ENCODE results near the gene CD163.

Gene CD163

GRCh38 chr12:7444537-7444936 is 59.0 kb downstream of the CD163 start:
- Histone ChIP-seq H3K4me3 (ENCODE audit: low read depth, low read length) (no peak overlapping the region), H3K36me3 (ENCODE audit: control insufficient read depth in 2 of 2, insufficient read depth in 1 of 2, low read length in 2 of 2) (no peaks in the 10 kb centered on the region), H3K27ac (ENCODE audit: extremely low read depth, low read depth, low read length) (no peak overlapping the region), H3K9me3 (ENCODE audit: control insufficient read depth, insufficient read depth, low read depth, low read length) (no peaks in the 10 kb centered on the region), H3K4me1 (ENCODE audit: control insufficient read depth, insufficient read depth, low read length) (no peaks in the 10 kb centered on the region; the same call in 1 of the 2 replicates)
- TF ChIP-seq EGR2 (tag by site-specific recombination; IDR thresholded peaks at IDR 0.05; ENCODE audit: low read depth) (no peak), ZNF768 (tag by site-specific recombination; IDR thresholded peaks at IDR 0.05) (no peak), ZBTB48 (tag by site-specific recombination; IDR thresholded peaks at IDR 0.05) (no peak), ZNF514 (tag by site-specific recombination; IDR thresholded peaks at IDR 0.05) (no peak), ZNF843 (tag by site-specific recombination; IDR thresholded peaks at IDR 0.05) (no peak), ZNF701 (tag by site-specific recombination; IDR thresholded peaks at IDR 0.05) (no peak), ZNF37A (tag by site-specific recombination; IDR thresholded peaks at IDR 0.05) (no peak), ZNF560 (tag by site-specific recombination; IDR thresholded peaks at IDR 0.05; ENCODE audit: borderline replicate concordance) (no peak), ZNF2 (tag by site-specific recombination; IDR thresholded peaks at IDR 0.05) (no peak), ZNF24 (tag by site-specific recombination; IDR thresholded peaks at IDR 0.05) (no peak)
- ChIA-PET CTCF (interaction anchor here (0.7 kb wide), 1 partner anchor 282 kb away, joined by 3 read pairs; no protein-coding TSS in a partner anchor), POLR2A (no interaction called here)

- ChIA-PET CTCF (no interaction called here), POLR2A (no interaction called here)
- Histone ChIP-seq H3K27ac (ENCODE audit: extremely low read depth, low read depth, low read length) (no peak within 1 kb of the TSS), H3K36me3 (ENCODE audit: control insufficient read depth in 2 of 2, insufficient read depth in 1 of 2, low read length in 2 of 2) (no peaks in the 10 kb centered on the region), H3K9me3 (ENCODE audit: control insufficient read depth, insufficient read depth, low read depth, low read length) (no peaks in the 10 kb centered on the region), H3K4me1 (ENCODE audit: control insufficient read depth, insufficient read depth, low read length) (no peaks in the 10 kb centered on the region; the same call in 1 of the 2 replicates), H3K4me3 (ENCODE audit: low read depth, low read length) (no peak within 1 kb of the TSS)
- TF ChIP-seq ZSCAN18 (tag by site-specific recombination; IDR thresholded peaks at IDR 0.05) (no peak), GLI2 (tag by site-specific recombination; IDR thresholded peaks at IDR 0.05; ENCODE audit: borderline replicate concordance, low read depth) (no peak), ZNF610 (tag by site-specific recombination; IDR thresholded peaks at IDR 0.05; ENCODE audit: borderline replicate concordance) (no peak), GLIS2 (tag by site-specific recombination; IDR thresholded peaks at IDR 0.05) (no peak), ZNF654 (tag by site-specific recombination; IDR thresholded peaks at IDR 0.05; ENCODE audit: low read depth) (no peak)
Observed at GRCh38 chr12:7444076-7444475, 59.5 kb downstream of the CD163 start, which contains the start of gene CD163L1. Gene CD163L1 (minus strand): TSS chr12:7444153. CDS start chr12:7444127, 26 bp downstream.

GRCh38 chr12:7441216-7441615 is 62.4 kb downstream of the CD163 start:
- H3K36me3 ChIP-seq (ENCODE audit: control insufficient read depth in 2 of 2, insufficient read depth in 1 of 2, low read length in 2 of 2), result no peaks in the 10 kb centered on the region
- H3K9me3 ChIP-seq (ENCODE audit: control insufficient read depth, insufficient read depth, low read depth, low read length), result no peaks in the 10 kb centered on the region
- no peak for TF ChIP-seq PRDM10 (tag by site-specific recombination; IDR thresholded peaks at IDR 0.05)
- no peak for TF ChIP-seq ZBTB17 (tag by site-specific recombination; IDR thresholded peaks at IDR 0.05)
- TF ChIP-seq ZNF274 (IDR thresholded peaks at IDR 0.05; ENCODE audit: low read length), result no peak
- no peak for TF ChIP-seq ZNF274 (tag by site-specific recombination; IDR thresholded peaks at IDR 0.05; ENCODE audit: borderline replicate concordance)
- TF ChIP-seq ZNF76 (tag by site-specific recombination; IDR thresholded peaks at IDR 0.05; ENCODE audit: borderline replicate concordance, low read depth), result no peak
- TF ChIP-seq ZNF341 (tag by site-specific recombination; IDR thresholded peaks at IDR 0.05; ENCODE audit: low read depth), result no peak
- no peak for TF ChIP-seq ZNF560 (tag by site-specific recombination; IDR thresholded peaks at IDR 0.05; ENCODE audit: borderline replicate concordance)
- no peak for TF ChIP-seq AEBP2 (tag by site-specific recombination; IDR thresholded peaks at IDR 0.05; ENCODE audit: borderline replicate concordance)
- no peak for TF ChIP-seq FEZF1 (tag by site-specific recombination; IDR thresholded peaks at IDR 0.05)
- TF ChIP-seq BCL6B (tag by site-specific recombination; IDR thresholded peaks at IDR 0.05), result no peak
- TF ChIP-seq ZSCAN30 (tag by site-specific recombination; IDR thresholded peaks at IDR 0.05), result no peak
- no peak for TF ChIP-seq YY2 (tag by site-specific recombination; IDR thresholded peaks at IDR 0.05)
- ChIA-PET CTCF (interaction anchor here (0.5 to 1.3 kb wide), 2 partner anchors 221 to 314 kb away, joined by 3 to 4 read pairs; no protein-coding TSS in a partner anchor), POLR2A (no interaction called here)
- no peaks in the 10 kb centered on the region; the same call in 1 of the 2 replicates for H3K4me1 ChIP-seq (ENCODE audit: control insufficient read depth, insufficient read depth, low read length)
- no peak overlapping the region for H3K27ac ChIP-seq (ENCODE audit: extremely low read depth, low read depth, low read length)
- no peak overlapping the region for H3K4me3 ChIP-seq (ENCODE audit: low read depth, low read length)
